Astrocyte (in vitro differentiated cells and primary cell): ENCODE results near the gene PNMA1. TPM values are rescaled to one million over a fixed set of nuclear protein-coding genes. Genes with fewer than 3 reads are reported as not detected.

Experiments
- DNase-seq: peaks from one replicate; pipeline ENCODE4 v3.0.0-alpha.2; 2010; ENCODE audit warnings: low read depth
- FAIRE-seq: peaks from 2 replicates; lab custom pipeline; 2011; peaks lifted over from hg19 to GRCh38; lab: Jason Lieb, UNC
- H2AFZ ChIP-seq: 2 replicates; pipeline ENCODE4 v1.6.0; 2012; ENCODE audit warnings: low read depth, low read length, inconsistent platforms
- H3K27ac ChIP-seq: 2 replicates; pipeline ENCODE4 v1.5.1; 2011; ENCODE audit warnings: low read depth, low read length, inconsistent platforms
- H3K27me3 ChIP-seq: 2 replicates; pipeline ENCODE4 v1.6.0; 2011; ENCODE audit warnings: low read length, inconsistent platforms; ENCODE audit not compliant: insufficient read depth
- H3K36me3 ChIP-seq: 2 replicates; pipeline ENCODE4 v1.5.1; 2011; ENCODE audit warnings: low read length, inconsistent platforms; ENCODE audit not compliant: insufficient read depth
- H3K4me1 ChIP-seq: 2 replicates; pipeline ENCODE4 v1.5.1; 2011; ENCODE audit warnings: low read length, inconsistent platforms; ENCODE audit not compliant: insufficient read depth
- H3K4me2 ChIP-seq: 2 replicates; pipeline ENCODE4 v1.6.0; 2012; ENCODE audit warnings: low read length, inconsistent platforms
- H3K4me3 ChIP-seq: 2 replicates; pipeline ENCODE4 v1.5.1; 2011; ENCODE audit warnings: low read depth, mild to moderate bottlenecking, low read length, inconsistent platforms; ENCODE audit not compliant: insufficient read depth
- H3K79me2 ChIP-seq: 2 replicates; pipeline ENCODE4 v1.6.0; 2012; ENCODE audit warnings: mild to moderate bottlenecking, low read length, inconsistent platforms; ENCODE audit not compliant: insufficient read depth
- H3K9ac ChIP-seq: 2 replicates; pipeline ENCODE4 v1.6.0; 2012; ENCODE audit warnings: mild to moderate bottlenecking, low read length, inconsistent platforms
- H3K9me3 ChIP-seq: 2 replicates; pipeline ENCODE4 v1.5.1; 2012; ENCODE audit warnings: low read depth, mild to moderate bottlenecking, low read length, inconsistent platforms; ENCODE audit not compliant: insufficient read depth
- H4K20me1 ChIP-seq: 2 replicates; pipeline ENCODE4 v1.6.0; 2012; ENCODE audit warnings: low read length, inconsistent platforms; ENCODE audit not compliant: insufficient read depth
- H3K27ac Mint-ChIP-seq: one replicate; pipeline ENCODE4 v1.8.0; 2021; ENCODE audit warnings: mild to moderate bottlenecking, mixed read lengths; ENCODE audit not compliant: unreplicated experiment
- H3K27me3 Mint-ChIP-seq: one replicate; pipeline ENCODE4 v1.8.0; 2021; ENCODE audit warnings: low read depth, mixed read lengths; ENCODE audit not compliant: unreplicated experiment
- H3K36me3 Mint-ChIP-seq: one replicate; pipeline ENCODE4 v1.8.0; 2021; ENCODE audit warnings: low read depth, mixed read lengths; ENCODE audit not compliant: unreplicated experiment
- H3K4me1 Mint-ChIP-seq: one replicate; pipeline ENCODE4 v1.8.0; 2021; ENCODE audit warnings: low read depth, mixed read lengths; ENCODE audit not compliant: unreplicated experiment
- H3K4me3 Mint-ChIP-seq: one replicate; pipeline ENCODE4 v1.8.0; 2021; ENCODE audit warnings: mild to moderate bottlenecking, moderate library complexity, mixed read lengths; ENCODE audit not compliant: unreplicated experiment
- H3K9me3 Mint-ChIP-seq: one replicate; pipeline ENCODE4 v1.8.0; 2021; ENCODE audit warnings: mild to moderate bottlenecking, mixed read lengths; ENCODE audit not compliant: unreplicated experiment
- EZH2 ChIP-seq: IDR thresholded peaks from 2 replicates; pipeline ENCODE4 v1.6.1; 2012; ENCODE audit warnings: mild to moderate bottlenecking, low read length, inconsistent platforms; ENCODE audit not compliant: insufficient read depth
- total RNA-seq: library from RNA; stranded (reverse); gene quantifications from 2 replicates; pipeline ENCODE4 v1.2.1, GENCODE V29; 2021
- TF ChIP-seq, protein P1 (sequence below): IDR thresholded peaks from 2 replicates; pipeline ENCODE4 v1.5.1; 2011; ENCODE audit warnings: low read depth, mild to moderate bottlenecking, inconsistent platforms, low read length, moderate library complexity; ENCODE audit not compliant: insufficient read depth

Gene PNMA1
- total RNA-seq, 1 donor from 2014 or later: 67.4 TPM

DNA sequence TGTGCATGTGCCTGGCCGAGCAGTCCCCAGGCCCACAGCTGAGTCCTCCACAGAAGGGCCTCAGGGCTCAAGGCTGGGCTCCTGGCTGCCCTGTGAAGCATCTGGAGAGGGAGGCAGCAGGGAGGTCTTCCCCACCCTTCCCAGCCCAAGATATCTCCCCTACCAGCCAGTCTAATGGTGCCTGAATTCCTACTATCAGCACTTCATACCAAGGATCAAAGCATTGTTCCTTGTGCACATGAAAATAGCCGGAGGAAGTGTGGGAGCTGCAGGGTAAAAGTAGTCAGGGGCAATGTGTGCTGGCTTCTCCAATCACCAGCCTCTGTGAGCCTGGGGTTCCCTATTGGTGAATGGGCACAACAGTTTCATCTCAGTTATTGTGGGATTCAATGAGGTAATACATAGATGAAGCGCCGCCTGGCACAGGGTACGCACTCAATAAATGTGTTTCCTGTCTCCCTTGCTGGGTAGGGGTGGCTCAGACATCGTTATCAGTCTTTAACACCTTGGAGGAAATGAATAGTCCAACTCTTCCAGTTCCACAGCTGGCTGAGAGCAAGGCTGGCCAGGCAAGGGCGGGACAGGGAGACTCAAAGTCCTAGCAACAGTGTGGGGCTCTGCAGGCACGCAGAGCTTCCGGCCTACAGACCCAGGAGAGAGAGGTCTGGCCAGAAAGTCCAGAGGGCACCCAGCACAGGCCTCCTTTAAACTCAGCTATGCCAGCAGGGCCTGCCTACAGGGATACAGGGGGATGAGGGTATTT, 39.1 kb upstream of the PNMA1 start:
- H3K27me3 ChIP-seq: no peaks in the 10 kb centered on the region
- H3K4me3 ChIP-seq: no peak overlapping the region
- H3K9ac ChIP-seq: peak overlapping the region; percentile 57
- DNase-seq (no peak), FAIRE-seq (no peak)
- Mint-ChIP-seq H3K4me1 (peaks cover 67% of the 10 kb centered on the region), H3K36me3 (peaks cover 2% of the 10 kb centered on the region), H3K27me3 (no peaks in the 10 kb centered on the region), H3K9me3 (no peaks in the 10 kb centered on the region), H3K4me3 (no peak overlapping the region), H3K27ac (peak overlapping the region; percentile 75)
- TF ChIP-seq EZH2: no peak
- TF ChIP-seq, protein P1, sequence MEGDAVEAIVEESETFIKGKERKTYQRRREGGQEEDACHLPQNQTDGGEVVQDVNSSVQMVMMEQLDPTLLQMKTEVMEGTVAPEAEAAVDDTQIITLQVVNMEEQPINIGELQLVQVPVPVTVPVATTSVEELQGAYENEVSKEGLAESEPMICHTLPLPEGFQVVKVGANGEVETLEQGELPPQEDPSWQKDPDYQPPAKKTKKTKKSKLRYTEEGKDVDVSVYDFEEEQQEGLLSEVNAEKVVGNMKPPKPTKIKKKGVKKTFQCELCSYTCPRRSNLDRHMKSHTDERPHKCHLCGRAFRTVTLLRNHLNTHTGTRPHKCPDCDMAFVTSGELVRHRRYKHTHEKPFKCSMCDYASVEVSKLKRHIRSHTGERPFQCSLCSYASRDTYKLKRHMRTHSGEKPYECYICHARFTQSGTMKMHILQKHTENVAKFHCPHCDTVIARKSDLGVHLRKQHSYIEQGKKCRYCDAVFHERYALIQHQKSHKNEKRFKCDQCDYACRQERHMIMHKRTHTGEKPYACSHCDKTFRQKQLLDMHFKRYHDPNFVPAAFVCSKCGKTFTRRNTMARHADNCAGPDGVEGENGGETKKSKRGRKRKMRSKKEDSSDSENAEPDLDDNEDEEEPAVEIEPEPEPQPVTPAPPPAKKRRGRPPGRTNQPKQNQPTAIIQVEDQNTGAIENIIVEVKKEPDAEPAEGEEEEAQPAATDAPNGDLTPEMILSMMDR: no peak
- H3K4me2 ChIP-seq: peak overlapping the region; percentile 92
- no peak overlapping the region for H2AFZ ChIP-seq
- H4K20me1 ChIP-seq: peaks cover 99% of the 10 kb centered on the region
- peaks cover 99% of the 10 kb centered on the region for H3K79me2 ChIP-seq
- H3K4me1 ChIP-seq: peaks cover 56% of the 10 kb centered on the region
- no peaks in the 10 kb centered on the region for H3K9me3 ChIP-seq
- no peaks in the 10 kb centered on the region for H3K36me3 ChIP-seq
- no peak overlapping the region for H3K27ac ChIP-seq

DNA sequence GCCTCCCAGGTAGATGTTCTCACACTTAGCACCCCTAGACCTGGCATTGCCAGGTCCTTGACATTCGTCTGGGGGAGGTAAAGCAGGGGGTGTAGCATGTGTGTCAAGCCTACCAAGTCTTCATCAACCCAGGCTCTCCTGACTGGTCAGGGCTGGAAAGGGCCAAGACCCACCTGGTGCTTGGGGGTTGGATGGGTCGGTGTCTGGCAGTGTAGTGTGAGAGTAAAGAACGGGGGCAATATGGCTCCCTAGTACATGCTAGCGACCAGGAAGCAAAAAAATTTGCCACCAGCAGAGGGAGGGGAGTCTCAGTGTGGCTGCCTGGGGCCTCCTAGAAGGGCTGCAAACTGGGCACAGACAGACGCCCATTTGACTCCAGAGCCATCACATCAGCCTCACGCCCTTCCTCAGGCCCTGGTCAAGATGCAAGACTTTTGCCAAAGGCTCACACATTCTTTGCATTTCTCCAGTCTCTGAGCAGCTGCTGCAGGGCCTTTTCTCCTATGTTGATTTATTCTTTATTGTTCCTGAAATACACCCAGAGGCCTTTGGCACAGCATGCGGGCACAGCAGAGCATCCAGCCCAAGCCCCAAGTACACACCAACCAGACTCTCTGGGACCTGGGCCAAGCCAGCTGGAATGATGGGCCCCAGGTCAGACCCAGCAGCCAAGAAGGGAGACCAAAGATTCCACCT, 38.3 kb upstream of the PNMA1 start:
- Mint-ChIP-seq H3K36me3 (peaks cover 2% of the 10 kb centered on the region), H3K4me3 (no peak overlapping the region), H3K4me1 (peaks cover 59% of the 10 kb centered on the region), H3K27ac (peak overlapping the region; percentile 88), H3K27me3 (no peaks in the 10 kb centered on the region), H3K9me3 (no peaks in the 10 kb centered on the region)
- Histone ChIP-seq H3K27ac (peak overlapping the region; percentile 22), H3K4me3 (no peak overlapping the region), H2AFZ (no peak overlapping the region), H3K79me2 (peaks cover 99% of the 10 kb centered on the region), H3K9ac (peak overlapping the region; percentile 57), H3K9me3 (no peaks in the 10 kb centered on the region), H3K27me3 (no peaks in the 10 kb centered on the region), H3K36me3 (no peaks in the 10 kb centered on the region), H3K4me2 (peak overlapping the region; percentile 92), H3K4me1 (peaks cover 50% of the 10 kb centered on the region), H4K20me1 (peaks cover 99% of the 10 kb centered on the region)
- TF ChIP-seq, protein P1: peak; percentile 12
- no peak for TF ChIP-seq EZH2
- no peak for FAIRE-seq
- DNase-seq: peak; percentile 70
